Measurements from ENCODE around the gene DNLZ.

DNA sequence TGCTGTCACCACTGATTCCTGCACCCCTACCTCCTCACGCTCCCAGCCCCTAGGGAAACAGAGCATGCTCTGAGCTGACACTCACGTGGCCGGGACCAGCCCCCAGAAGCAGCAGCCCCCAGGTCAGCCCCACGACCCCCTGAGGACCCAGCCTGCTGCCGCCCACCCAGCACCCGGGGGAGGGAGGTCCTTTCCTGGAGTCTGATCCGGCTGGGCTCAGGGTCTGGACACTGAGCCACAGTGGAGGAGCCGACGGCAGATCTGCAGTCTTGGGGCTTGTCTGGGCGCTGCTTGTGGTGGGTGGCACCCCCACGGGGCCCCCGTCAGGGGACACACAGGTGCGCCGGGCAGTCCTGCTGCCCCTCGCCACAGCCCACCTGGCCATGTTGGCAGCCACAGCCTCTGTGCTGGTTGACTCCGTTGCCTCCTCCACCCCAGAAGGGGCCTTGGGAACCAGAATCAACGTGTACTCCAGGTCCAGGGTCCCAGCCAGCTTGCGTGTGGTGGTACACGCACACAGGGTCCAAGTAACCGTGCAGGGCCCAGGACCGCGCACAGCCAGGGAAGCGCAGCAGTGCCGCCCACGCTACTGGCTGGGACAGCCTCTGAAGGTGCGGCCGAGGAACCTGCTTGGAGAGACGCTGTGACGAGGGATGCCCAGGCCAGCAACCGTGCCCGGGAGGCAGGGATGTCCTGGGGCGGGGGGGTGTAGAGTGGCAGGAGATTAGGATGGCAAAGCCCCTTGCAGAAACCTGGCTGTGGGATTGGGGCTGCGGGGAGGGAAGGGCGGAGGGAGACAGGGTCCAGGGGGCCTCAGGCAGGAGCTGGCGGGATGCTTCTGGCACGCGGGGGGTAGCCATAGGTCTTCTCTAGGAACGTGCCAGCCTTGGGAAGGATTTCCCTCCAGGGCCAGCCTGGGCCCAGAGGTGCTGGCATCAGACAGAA, 3.5 kb downstream of the DNLZ start:
- no peak for TF ChIP-seq POLR2A (IDR thresholded peaks at IDR 0.05)
- TF ChIP-seq, protein P1, sequence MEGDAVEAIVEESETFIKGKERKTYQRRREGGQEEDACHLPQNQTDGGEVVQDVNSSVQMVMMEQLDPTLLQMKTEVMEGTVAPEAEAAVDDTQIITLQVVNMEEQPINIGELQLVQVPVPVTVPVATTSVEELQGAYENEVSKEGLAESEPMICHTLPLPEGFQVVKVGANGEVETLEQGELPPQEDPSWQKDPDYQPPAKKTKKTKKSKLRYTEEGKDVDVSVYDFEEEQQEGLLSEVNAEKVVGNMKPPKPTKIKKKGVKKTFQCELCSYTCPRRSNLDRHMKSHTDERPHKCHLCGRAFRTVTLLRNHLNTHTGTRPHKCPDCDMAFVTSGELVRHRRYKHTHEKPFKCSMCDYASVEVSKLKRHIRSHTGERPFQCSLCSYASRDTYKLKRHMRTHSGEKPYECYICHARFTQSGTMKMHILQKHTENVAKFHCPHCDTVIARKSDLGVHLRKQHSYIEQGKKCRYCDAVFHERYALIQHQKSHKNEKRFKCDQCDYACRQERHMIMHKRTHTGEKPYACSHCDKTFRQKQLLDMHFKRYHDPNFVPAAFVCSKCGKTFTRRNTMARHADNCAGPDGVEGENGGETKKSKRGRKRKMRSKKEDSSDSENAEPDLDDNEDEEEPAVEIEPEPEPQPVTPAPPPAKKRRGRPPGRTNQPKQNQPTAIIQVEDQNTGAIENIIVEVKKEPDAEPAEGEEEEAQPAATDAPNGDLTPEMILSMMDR (IDR thresholded peaks at IDR 0.05) = no peak
